Stimulated activated CD4-positive, alpha-beta T cell treated with anti-CD3 and anti-CD28 coated beads, Interleukin-1b, Interleukin-23, amount 100 ng/mL, for 24 hours (primary cell): Measurements from ENCODE around the gene MAP3K13.
"Not testable (repeated sequence)": the region's sequence is repeated elsewhere in the genome, so short reads cannot be mapped to it uniquely, and the experiment has no call there.

Experiments
- DNase-seq, 4 experiments: peaks; one replicate each; pipeline ENCODE4 v3.0.0-alpha.2; 2020; ENCODE audit warnings: low read depth in 4 of 4, low spot score in 1 of 4

Gene MAP3K13

DNA sequence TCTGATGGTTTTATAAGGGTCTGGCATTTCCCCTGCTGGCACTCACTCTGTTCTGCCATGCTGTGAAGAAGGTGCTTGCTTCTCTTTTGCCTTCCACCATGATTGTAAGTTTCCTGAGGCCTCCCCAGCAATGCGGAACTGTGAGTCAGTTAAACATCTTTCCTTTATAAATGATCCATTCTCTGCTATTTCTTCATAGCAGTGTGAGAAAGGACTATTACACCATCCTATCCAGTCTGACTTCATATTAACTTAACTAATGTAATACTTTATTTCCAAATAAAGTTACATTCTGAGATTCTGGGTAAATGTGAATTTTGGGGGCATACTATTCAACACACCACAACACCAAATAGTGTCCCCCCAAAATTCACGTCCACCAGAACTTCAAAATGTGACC, 22.2 kb upstream of the MAP3K13 start:
- no peak for DNase-seq

GRCh38 chr3:185341616-185342458, 21.1 kb upstream of the MAP3K13 start:
- DNase-seq: no peak

DNA sequence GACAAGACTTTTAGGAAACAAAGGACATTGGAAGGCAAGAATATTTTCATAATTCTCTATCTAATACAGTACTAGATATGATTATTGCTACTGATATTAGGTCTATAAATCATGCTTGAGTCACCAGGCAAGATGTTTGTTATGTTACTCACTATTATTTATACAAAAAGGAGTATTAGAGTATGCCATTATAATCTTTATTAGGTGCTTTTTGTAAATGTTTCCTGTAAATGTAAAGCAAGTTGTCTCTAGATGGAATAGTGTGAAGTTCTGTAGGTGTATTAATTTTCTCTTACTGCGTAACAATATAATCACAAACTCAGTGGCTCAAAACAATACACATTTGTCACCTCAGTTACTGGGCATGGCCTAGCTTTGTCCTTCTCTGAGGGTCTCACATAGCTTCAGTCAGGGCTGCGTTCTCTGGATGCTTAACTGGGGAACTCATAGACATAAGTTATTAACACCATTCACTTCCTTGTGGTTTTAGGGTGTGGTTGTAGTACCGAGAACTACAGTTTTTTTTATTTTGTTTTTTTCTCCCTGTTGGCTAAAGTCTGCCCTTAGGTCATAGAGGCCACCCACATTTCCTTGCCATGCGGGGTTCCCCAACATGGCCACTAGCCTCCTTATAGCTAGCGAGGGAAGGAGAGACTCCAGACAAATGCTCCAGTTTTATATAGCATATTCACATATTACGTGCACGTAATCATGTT, 20.3 kb upstream of the MAP3K13 start:
- no peak for DNase-seq

DNA sequence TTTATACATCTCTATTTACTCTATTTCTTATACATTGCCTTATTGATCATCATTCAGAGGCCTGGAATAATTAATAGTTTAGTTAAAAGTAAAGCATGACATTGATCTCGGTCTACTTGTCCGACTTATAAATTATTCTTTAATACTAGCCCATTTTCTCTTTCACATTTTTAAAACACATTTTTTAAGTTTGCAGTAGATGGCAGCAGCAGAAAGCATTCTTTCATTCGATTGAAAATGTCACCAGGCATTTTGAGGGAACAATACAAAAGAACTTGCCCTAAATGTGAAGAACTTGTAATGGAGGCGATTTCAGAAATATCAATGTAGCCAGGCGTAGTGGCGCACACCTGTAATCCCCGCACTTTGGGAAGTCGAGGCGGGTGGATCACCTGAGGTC, 15.5 kb upstream of the MAP3K13 start:
- DNase-seq: no peak

DNA sequence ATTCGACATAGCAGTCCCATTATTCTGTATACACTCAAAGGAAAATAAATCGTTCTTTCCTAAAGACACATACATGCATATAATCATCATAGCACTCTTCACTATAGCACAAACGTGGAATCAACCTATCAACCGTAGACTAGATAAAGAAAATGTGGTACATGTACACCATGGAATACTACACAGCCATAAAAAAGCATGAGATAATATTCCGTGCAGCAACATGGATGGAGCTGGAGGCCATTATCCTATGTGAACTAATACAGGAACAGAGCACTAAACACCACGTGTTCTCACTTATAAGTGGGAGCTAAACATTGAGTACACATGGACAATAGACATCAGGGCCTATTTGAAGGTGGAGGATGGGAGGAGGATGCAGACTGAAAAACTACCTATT, 12.1 kb upstream of the MAP3K13 start:
- no peak for DNase-seq

GRCh38 chr3:185351396-185351795, 11.5 kb upstream of the MAP3K13 start:
- DNase-seq: no peak

GRCh38 chr3:185353225-185353624, 9.7 kb upstream of the MAP3K13 start:
- no peak for DNase-seq

DNA sequence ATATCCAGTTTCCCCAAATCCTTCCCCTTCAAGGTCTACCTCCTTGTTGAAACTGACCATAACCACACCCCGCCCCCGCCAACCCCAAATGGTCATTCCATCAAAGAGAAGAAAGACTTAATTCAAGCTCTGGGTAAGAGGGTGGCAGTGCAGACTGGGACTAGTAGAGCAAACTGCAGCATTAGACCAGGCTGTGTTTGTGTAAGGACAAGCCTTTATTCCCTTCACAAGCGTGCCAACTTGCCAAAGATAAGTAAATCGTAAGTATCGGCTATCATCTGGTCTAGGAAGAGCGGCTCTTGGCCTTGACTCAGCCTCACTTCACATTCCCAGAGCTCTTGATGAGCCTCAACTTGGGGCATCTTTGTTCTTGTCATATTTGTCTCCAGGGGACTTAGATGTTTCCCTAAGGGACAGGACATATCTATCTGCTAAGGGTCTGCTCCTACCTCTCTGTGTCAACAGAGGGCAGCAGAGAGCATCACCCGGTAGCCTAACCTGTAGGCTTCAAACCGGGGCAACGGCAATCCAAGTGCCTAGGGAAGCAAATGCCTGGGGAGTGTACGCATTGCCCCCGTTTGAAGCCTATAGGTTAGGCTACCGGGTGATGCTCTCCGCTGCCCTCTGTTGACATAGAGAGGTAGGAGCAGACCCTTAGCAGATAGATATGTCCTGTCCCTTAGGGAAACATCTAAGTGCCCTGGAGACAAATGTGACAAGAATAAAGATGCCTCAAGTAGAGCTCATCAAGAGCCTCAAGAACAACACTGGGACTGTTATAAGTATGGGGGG, 8.9 kb upstream of the MAP3K13 start:
- DNase-seq: peak; percentile 35 to 70 (median 48)

GRCh38 chr3:185356499-185356898, 6.4 kb upstream of the MAP3K13 start:
- DNase-seq: no peak

- DNase-seq: no peak
Measured at GRCh38 chr3:185361920-185362319, 1.0 kb upstream of the MAP3K13 start.

- DNase-seq: no peak
Measured at GRCh38 chr3:185363662-185364203, 797 bp downstream of the MAP3K13 start.

DNA sequence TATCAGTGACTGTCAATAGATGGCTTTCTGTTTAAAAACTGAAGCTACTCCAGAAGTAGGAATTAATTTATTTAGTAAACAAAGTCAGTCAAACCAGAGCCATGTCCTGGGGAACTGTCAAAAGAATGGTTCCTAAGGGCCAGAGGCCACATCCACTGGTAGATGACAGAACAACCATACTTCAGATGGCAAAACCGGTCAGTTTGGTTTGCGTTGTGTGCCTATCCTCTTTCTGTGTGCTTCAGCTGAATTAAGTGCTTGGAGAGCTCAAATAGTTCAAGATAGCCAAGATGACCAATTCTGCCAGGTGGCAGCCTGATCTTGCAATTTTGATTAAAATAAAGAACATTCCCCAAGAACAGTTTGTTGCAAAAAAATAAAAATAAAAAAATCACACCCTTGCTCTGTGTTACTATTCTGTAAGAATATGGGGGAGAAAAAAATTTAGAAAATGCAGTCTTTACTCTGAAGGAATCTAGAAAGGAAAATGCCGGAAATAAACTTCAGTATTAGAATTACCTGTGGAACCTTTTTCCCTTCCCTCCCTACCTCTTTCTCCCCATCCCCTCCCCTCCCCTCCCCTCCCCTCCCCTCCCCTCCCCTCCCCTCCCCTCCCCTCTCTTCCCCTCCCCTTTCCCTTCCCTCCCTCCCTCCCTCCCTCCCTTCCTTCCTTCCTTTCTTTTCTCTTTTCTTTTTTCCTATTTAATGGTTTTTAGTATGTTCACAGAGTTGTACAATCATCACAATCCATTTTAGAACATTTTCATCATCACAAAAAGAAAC, 2.5 kb downstream of the MAP3K13 start:
- DNase-seq: no peak

- no peak for DNase-seq
Measured at GRCh38 chr3:185366074-185366335, 3.1 kb downstream of the MAP3K13 start.

GRCh38 chr3:185366913-185367312, 4.0 kb downstream of the MAP3K13 start:
- DNase-seq: no peak

GRCh38 chr3:185370349-185370748, 7.4 kb downstream of the MAP3K13 start:
- DNase-seq: not testable (repeated sequence)

DNA sequence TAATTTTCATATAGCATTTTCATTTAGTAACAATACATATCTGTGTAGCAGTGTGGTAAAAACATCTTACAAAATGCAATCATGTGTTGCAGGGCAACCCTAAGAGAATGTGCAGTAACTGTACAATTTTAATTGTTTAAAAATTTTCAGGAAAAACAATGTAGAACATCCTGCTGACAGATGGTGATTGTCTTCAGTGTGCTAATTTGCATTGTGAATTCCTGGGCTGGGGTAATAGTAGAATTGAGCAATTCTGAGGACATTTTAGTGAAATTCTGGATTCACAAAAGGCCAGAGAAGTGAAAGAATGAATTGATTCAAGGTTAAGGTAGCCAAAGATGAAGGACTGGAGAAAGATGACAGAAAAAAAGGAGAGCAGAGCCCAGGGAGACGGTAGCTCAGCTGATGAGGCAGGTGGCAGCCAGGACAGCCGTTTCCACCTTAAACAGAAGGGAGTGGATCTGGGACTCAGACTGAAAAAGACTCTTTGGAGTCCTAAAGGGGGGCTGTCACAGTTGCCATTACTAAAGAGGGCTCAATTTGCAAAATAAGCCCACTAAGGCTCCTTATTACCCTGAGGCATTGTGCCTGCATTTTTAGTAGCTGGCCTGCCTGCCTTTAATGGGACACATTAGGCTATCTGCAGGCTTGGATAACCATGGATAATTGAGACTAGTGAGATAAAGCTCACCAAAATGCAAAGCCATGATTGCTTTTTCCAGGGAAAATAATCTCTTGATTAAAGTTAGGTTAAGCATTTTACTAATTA, 8.6 kb downstream of the MAP3K13 start:
- no peak for DNase-seq

DNA sequence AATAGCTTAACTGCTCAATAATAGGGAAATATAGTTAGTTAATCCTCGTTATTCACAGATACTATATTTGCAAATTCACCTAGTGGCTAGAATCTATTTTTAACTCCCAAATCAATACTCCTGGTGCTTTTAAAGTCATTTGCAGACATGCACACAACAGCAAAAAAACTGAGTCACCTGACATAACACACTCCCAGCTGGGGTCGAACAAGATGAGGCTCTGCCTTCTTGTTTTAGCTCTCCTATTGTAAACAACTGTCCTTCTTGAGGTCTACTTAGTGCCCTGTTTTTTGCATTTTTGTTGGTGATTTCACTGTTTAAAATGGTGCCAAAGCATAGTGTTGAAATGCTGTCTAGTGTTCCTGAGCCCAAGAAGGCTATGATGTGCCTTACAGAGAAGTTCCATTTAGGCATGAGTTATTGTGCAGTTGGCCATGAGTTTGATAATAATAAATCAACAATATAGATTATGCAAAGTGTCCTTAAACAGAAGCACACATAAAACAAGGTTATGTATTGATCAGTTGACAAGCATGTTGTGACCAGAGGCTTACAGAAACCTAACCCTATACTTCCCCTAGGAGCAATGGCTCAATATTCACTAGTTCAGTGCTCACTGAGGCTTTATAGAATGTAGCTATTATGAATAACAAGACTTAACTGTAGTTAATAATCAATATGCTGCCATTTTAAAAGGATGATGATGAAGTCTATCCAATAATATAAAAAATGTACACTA, 18.6 kb downstream of the MAP3K13 start:
- no peak for DNase-seq

GRCh38 chr3:185382154-185382553, 19.2 kb downstream of the MAP3K13 start:
- no peak for DNase-seq

- DNase-seq: not testable (repeated sequence)
Measured at GRCh38 chr3:185386515-185386914, 23.6 kb downstream of the MAP3K13 start.
